Measurements from ENCODE around the gene SNX24.

DNA sequence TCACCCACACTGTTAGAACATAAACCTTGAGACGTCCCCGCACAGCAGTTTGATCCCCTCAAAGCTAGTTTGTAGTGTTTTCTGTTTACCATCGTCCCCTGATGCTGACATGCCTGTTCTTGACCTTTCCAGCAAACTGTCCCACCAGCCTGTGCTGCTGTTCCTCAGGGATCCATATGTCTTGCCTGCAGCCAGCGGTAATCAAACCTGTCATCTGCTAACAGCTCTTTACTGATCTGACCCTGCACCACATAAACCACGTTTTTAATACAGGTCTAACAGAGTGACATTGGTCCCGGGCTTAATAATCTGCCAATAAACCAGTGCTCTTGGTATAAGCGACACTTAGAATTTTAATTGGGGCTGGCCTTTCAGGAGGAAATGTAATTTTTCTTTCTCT lies 156.4 kb downstream of the SNX24 start:
- TF ChIP-seq CTCF (IDR thresholded peaks at IDR 0.05) (no peak), POLR2AphosphoS5 (IDR thresholded peaks at IDR 0.05) (no peak), POLR2A (IDR thresholded peaks at IDR 0.05; ENCODE audit: low read depth) (no peak), EP300 (IDR thresholded peaks at IDR 0.05) (no peak)

Measured in esophagus muscularis mucosa (tissue), 4 donors.